Mesothelial cell of epicardium (in vitro differentiated cells): Measurements from ENCODE around the gene OSER1. TPM values are rescaled to one million over a fixed set of nuclear protein-coding genes. Genes with fewer than 3 reads are reported as not detected.

Experiments
- DNase-seq, 2 experiments: peaks; one replicate each; pipeline ENCODE4 v3.0.0; 2021; ENCODE audit warnings: low spot score in 2 of 2; ENCODE audit not compliant: unreplicated experiment in 2 of 2
- H3K27ac Mint-ChIP-seq: 2 replicates; pipeline ENCODE4 v1.8.0; 2021; ENCODE audit warnings: mixed read lengths
- H3K27me3 Mint-ChIP-seq: 2 replicates; pipeline ENCODE4 v1.8.0; 2021; ENCODE audit warnings: low read depth, mixed read lengths
- H3K36me3 Mint-ChIP-seq: 2 replicates; pipeline ENCODE4 v1.8.0; 2021; ENCODE audit warnings: mixed read lengths
- H3K4me1 Mint-ChIP-seq: 2 replicates; pipeline ENCODE4 v1.8.0; 2021; ENCODE audit warnings: mixed read lengths
- H3K4me3 Mint-ChIP-seq: 2 replicates; pipeline ENCODE4 v1.8.0; 2021; ENCODE audit warnings: mild to moderate bottlenecking, moderate library complexity, mixed read lengths
- H3K9me3 Mint-ChIP-seq: 2 replicates; pipeline ENCODE4 v1.8.0; 2021; ENCODE audit warnings: mixed read lengths
- CTCF ChIP-seq: fragments of 200-600 bp; sonication (generic); IDR thresholded peaks from one replicate; pipeline ENCODE4 v1.5.0; 2021; ENCODE audit warnings: antibody characterized with exemption; ENCODE audit not compliant: unreplicated experiment
- total RNA-seq: library from RNA; stranded (reverse); gene quantifications from 3 replicates; pipeline ENCODE4 v1.2.1, GENCODE V29; 2021

The OSER1 gene
- total RNA-seq, 1 donor from 2014 or later, result 31.5 TPM

GRCh38 chr20:44204832-44205215 is 5.7 kb downstream of the OSER1 start:
- peak overlapping the region; percentile 97 for H3K27ac Mint-ChIP-seq
- H3K27me3 Mint-ChIP-seq, result no peaks in the 10 kb centered on the region
- DNase-seq, result no peak
- no peaks in the 10 kb centered on the region for H3K9me3 Mint-ChIP-seq
- H3K4me1 Mint-ChIP-seq, result peaks cover 46% of the 10 kb centered on the region
- no peak overlapping the region for H3K4me3 Mint-ChIP-seq
- no peak for TF ChIP-seq CTCF
- peaks cover 23% of the 10 kb centered on the region for H3K36me3 Mint-ChIP-seq

- Mint-ChIP-seq H3K36me3 (peaks cover 27% of the 10 kb centered on the region), H3K27ac (peak overlapping the region; percentile 97), H3K4me1 (peaks cover 41% of the 10 kb centered on the region), H3K9me3 (no peaks in the 10 kb centered on the region), H3K4me3 (no peak overlapping the region), H3K27me3 (no peaks in the 10 kb centered on the region)
- no peak for TF ChIP-seq CTCF
- DNase-seq, result no peak
These were observed 6.3 kb downstream of the OSER1 start for GRCh38 chr20:44204156-44204831.

GRCh38 chr20:44203161-44203560 is 7.4 kb downstream of the OSER1 start:
- TF ChIP-seq CTCF, result no peak
- no peak for DNase-seq
- Mint-ChIP-seq H3K4me1 (peaks cover 30% of the 10 kb centered on the region), H3K9me3 (no peaks in the 10 kb centered on the region), H3K27ac (peak overlapping the region; percentile 94), H3K36me3 (peaks cover 33% of the 10 kb centered on the region), H3K27me3 (no peaks in the 10 kb centered on the region), H3K4me3 (no peak overlapping the region)

- no peak overlapping the region for H3K4me3 Mint-ChIP-seq
- H3K27ac Mint-ChIP-seq, result no peak overlapping the region
- H3K9me3 Mint-ChIP-seq, result no peaks in the 10 kb centered on the region
- no peaks in the 10 kb centered on the region for H3K27me3 Mint-ChIP-seq
- H3K4me1 Mint-ChIP-seq, result peaks cover 20% of the 10 kb centered on the region
- H3K36me3 Mint-ChIP-seq, result peaks cover 47% of the 10 kb centered on the region
- no peak for TF ChIP-seq CTCF
- no peak for DNase-seq
These were observed 9.6 kb downstream of the OSER1 start for GRCh38 chr20:44200983-44201382.

GRCh38 chr20:44200371-44200770 is 10.2 kb downstream of the OSER1 start:
- peaks cover 19% of the 10 kb centered on the region for H3K4me1 Mint-ChIP-seq
- no peak for DNase-seq
- peaks cover 47% of the 10 kb centered on the region for H3K36me3 Mint-ChIP-seq
- H3K27me3 Mint-ChIP-seq, result no peaks in the 10 kb centered on the region
- H3K9me3 Mint-ChIP-seq, result no peaks in the 10 kb centered on the region
- no peak overlapping the region for H3K4me3 Mint-ChIP-seq
- no peak overlapping the region for H3K27ac Mint-ChIP-seq
- TF ChIP-seq CTCF, result no peak
